IPS-NIHi11 (cell line): ENCODE data around the gene CAPNS1.
"Not testable (repeated sequence)": the region's sequence is repeated elsewhere in the genome, so short reads cannot be mapped to it uniquely, and the experiment has no call there.

ENCODE experiments used
- DNase-seq: peaks from one replicate; pipeline ENCODE4 v3.0.0; 2012; ENCODE audit warnings: mixed read lengths, low spot score

Gene CAPNS1

GRCh38 chr19:36114721-36115452, 25.0 kb upstream of the CAPNS1 start, which contains the start of gene POLR2I:
Gene POLR2I, minus strand, starts transcription at chr19:36114875. Its CDS starts 19 bp downstream, at chr19:36114856.
- peak; percentile 96 for DNase-seq

GRCh38 chr19:36115453-36116343, 24.2 kb upstream of the CAPNS1 start, which contains the start of gene TBCB:
Gene TBCB, plus strand, starts transcription at chr19:36115468. Its CDS starts 93 bp downstream, at chr19:36115561.
- peak; percentile 88 for DNase-seq

- no peak for DNase-seq
Measured at GRCh38 chr19:36116344-36116637, 23.6 kb upstream of the CAPNS1 start.

GRCh38 chr19:36120092-36120983, 19.5 kb upstream of the CAPNS1 start:
- peak; percentile 6 for DNase-seq

- DNase-seq, result no peak
Measured at GRCh38 chr19:36120984-36121358, 18.9 kb upstream of the CAPNS1 start.

GRCh38 chr19:36121486-36122124, 18.3 kb upstream of the CAPNS1 start:
- DNase-seq, result no peak

GRCh38 chr19:36125557-36125956, 14.3 kb upstream of the CAPNS1 start:
- DNase-seq, result no peak

GRCh38 chr19:36128392-36128736, 11.5 kb upstream of the CAPNS1 start:
- DNase-seq, result no peak

GRCh38 chr19:36131221-36131620, 8.6 kb upstream of the CAPNS1 start:
- DNase-seq, result not testable (repeated sequence)

- not testable (repeated sequence) for DNase-seq
Measured at GRCh38 chr19:36134867-36135266, 5.0 kb upstream of the CAPNS1 start.

GRCh38 chr19:36136964-36137686, 2.7 kb upstream of the CAPNS1 start:
- DNase-seq, result peak; percentile 29

GRCh38 chr19:36139120-36139472, 770 bp upstream of the CAPNS1 start:
- no peak for DNase-seq

GRCh38 chr19:36140304-36141038, 605 bp downstream of the CAPNS1 start:
- peak; percentile 77 for DNase-seq

- peak; percentile 92 for DNase-seq
Measured at GRCh38 chr19:36141039-36141927, 1.4 kb downstream of the CAPNS1 start.

- DNase-seq, result no peak
Measured at GRCh38 chr19:36142046-36142445, 2.2 kb downstream of the CAPNS1 start.

GRCh38 chr19:36142496-36142895, 2.6 kb downstream of the CAPNS1 start:
- no peak for DNase-seq

GRCh38 chr19:36144624-36145023, 4.8 kb downstream of the CAPNS1 start:
- DNase-seq, result no peak

GRCh38 chr19:36149673-36150406, 10.0 kb downstream of the CAPNS1 start:
- DNase-seq, result no peak

GRCh38 chr19:36150586-36150985, 10.7 kb downstream of the CAPNS1 start:
- DNase-seq, result no peak
